HG03469 (cell line): ENCODE data around the gene KCTD5.

Source experiments
- ATAC-seq: cut with Tn5 transposase; IDR thresholded peaks from one replicate; pipeline ENCODE4 v1.9.1; 2021; ENCODE audit warnings: mild to moderate bottlenecking, moderate library complexity, moderate number of reproducible peaks; ENCODE audit not compliant: unreplicated experiment

The KCTD5 gene

DNA sequence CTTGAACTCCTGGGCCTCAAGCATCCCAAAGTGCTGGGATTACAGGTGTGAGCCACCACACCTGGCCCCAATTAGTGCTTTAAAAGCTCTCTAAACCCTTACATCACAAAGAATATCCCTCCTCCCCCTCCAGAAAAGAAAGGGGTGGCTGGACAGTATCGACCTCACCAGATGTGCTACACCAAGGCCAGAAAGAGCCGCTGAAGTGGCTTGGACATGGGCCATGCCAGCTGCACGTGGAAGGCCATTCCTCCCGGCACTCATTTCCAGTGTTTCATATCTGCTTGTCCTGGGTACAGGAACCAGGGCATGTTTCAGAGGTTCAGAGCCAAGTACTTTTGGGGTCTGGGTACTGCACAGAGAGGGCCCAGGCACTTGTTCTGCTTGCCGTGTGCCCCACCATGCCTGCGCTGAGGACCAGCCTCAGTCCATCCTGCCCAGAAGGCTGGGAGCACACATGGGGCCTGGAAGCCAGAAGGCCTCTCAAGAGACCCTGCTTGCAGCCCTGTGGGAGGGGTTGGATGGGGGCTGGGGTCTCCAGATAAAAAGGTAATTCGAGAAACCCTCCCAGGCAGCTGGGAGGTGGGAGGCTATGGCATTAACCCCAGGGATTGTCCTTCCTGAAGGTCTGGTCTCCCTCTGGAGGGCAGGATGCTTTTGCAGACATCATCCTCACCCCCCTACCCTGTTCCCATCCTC, 66.6 kb downstream of the KCTD5 start:
- ATAC-seq, result no peak

DNA sequence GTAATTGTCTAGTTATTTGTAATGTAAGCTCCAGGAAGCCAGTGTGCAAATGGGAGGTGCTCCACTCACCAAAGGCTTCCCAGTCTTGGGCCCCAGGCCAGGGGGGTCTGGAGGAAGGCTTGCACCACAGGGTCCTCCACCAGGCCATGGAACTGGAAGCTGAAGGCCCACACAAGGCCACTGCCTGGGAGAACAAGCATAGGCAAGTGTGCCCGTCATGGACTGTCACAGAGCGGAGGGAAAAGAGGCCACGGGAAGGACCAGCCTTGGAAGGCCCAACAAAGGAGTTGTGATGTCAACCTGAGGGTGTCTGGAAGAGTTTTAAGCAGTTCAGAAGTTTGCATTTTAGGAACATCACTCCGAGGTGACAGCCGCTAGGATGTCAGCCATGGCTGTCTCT, 67.2 kb downstream of the KCTD5 start:
- ATAC-seq, result no peak

DNA sequence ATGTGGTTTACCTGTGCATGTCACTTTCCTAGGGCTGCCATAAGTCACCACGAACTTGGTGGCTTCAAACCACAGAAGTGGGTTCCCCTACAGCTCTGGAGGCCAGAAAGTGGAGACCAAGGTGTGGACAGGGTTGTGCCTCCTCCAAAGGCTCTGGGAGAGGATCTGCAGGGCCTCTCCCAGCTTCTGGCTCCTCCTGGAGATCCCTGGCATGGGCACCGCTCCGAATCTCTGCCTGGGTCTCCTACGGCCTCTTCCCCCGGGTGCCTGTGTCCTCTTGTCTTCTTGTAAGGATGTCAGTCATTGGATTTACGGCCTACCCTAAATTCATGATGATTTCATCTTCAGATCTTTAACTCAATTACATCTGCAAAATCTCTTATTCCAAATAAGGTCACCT, 67.6 kb downstream of the KCTD5 start:
- ATAC-seq, result no peak

DNA sequence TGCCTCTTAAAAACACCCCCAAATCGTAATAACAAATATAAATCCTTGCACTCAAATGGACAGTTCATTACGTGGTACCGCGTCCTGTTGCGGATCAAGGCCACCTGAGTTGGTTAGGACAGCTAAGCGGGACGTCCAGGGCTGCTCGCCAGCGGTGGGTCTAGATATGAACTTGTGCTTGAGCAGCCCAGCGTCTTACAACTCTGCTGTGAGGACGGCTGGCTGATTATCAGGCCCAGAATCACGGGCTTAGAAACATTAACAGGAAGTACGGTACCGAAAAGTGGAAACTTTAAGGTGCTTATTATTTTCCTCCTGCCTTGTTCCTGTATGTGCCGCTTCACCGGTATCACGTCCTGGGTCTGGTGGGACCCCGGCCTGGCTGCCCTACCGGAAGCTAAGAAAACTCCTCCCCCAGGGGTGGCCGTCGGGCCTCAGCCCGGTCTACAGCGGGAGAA, 69.3 kb downstream of the KCTD5 start:
- ATAC-seq, result peak; percentile 19

DNA sequence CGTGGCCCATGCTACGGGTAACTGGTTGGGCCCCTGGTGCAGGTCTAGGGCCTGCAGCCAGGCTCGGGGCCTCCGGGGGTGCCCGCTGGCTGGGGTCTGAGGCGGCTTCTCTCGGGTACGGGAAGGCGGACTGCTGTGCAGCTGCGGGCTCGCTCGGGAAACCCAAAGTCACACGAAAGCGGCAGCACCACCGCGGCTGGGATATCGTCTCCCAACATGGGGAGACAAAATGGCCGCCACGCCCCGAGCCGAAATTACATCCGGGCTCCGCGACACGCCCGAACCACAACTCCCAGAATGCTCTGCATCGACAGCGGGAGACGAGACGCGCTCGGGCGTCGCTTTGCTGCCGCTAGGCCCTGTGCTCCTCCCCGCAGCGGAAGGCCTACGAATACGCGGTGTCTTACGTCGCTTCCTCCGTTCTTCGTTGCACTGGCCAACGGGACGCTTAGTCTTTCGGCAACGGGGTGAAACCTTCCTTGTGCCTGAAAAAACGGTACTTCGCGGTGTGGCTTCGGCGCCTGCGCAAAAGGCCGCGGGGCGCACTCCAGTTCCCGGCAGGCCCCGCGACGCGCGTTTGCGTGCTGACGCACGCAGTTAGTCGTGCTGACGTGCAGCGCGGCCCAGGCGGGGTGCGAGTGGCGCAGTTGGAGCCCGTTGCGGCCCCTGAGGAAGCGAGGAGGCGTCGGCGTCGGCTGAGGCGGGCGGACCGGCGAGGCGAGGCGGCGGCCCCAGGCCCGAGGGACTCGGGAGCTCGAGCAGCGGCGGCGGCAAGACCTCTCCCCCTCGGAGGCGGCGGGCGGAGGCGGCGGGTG, 69.9 kb downstream of the KCTD5 start, which contains the start of gene SRRM2:
TSS of gene SRRM2 (plus strand) at position 604 of the 815 bp plus-strand sequence. CDS start 3,727 bp downstream, outside the sequence.
- ATAC-seq, result peak; percentile 55

DNA sequence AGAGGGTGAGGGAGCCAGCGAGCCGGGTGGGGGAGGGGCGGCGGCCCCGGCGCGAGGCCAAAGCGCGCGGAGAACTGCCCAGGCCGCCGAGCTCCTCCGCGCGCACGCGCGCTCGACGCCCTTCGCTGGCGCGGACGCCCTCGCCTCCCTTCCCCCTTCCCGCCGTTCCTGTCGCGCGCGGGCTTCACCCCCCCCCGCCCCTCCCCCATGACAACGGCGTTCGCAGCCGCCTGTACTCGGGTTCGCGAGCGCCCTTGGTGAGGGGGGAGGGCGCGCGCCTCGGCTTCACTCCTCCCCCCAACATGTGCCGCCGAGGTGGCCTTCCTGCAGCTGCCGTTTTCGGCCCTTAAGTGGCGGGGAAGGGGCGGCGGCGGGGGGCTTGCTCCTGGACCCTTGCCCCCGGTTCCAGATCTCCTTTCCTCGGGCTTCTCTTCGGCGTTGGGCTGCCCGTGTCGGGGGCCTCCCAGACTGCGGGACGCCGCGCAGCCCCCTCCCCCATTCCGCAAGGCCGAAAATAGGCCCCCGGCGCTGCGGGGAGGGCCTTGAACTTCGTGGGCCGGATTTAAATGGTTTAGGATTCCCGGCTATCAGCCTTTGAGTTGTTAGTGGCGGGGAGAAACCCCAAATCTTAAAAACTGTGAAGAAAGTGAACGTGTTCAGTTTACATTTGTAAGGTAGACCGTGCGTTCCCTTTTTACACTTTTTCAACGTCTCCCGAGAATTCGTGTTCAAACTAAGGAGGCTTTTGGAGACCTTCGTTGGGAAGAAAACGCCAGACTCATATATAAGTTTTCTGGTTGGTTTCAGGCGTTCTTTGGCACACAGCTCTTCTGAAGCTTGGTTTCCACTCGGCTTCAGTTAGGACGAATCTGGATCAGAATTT, 70.8 kb downstream of the KCTD5 start:
- ATAC-seq, result peak; percentile 5

DNA sequence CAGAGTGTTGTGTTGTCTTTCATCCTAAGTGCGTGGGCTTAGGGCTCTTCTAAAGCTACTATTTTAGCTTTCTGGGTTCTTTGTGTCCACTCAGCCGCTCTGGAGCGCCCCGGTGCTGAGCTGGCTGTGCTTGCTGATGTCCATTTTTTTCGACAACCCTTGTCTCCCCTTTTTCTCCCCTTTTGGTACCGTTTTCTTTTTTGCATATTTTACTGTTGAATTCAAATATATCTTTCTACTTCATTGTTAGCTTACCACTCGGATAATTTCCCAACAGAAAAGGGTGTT, 71.4 kb downstream of the KCTD5 start:
- no peak for ATAC-seq

DNA sequence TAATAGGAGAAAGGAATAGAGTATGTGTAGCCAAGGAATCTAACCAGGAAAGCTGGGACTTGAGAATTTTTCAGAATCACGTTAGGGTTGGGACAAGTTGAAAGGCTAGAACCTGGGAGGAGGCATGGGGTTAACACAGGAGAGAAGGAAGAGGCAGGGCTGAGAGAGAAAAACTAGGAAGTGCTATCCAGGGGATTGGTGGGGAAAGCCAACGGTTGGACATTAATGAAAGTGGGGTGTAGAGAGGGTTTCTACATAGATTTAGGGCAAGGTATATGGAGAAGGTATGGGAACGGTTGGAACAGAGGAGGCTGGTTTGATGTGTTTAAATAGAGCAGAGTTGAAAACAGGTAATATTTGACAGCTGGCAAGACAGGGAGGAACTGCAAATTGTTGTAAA, 72.8 kb downstream of the KCTD5 start:
- no peak for ATAC-seq

DNA sequence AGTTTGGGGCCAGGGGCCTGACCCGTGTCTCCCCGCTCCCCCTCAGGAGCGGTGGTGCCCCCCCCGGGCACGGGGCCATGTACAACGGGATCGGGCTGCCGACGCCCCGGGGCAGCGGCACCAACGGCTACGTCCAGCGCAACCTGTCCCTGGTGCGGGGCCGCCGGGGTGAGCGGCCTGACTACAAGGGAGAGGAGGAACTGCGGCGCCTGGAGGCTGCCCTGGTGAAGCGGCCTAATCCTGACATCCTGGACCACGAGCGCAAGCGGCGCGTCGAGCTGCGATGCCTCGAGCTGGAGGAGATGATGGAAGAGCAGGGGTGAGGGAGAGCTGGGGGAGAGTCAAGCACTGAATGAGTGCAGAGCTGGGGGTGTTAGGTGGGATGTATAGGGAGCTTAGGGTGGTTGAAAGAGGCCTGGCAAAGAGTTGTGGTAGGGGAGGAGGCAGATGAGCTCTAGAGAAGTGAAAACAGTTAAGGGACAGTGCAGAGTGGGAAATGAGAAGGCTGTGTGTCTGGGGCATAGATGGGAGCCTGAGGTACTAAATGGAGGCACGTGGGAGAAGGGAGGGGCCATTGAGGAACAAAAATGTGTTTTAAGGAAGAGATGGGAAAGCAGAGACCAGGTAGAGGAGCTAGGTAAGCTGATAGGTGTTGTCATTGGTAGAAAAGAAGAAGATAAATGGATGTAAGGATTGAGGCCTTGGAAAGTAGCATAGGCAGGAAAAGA, 74.1 kb downstream of the KCTD5 start:
- ATAC-seq, result no peak

DNA sequence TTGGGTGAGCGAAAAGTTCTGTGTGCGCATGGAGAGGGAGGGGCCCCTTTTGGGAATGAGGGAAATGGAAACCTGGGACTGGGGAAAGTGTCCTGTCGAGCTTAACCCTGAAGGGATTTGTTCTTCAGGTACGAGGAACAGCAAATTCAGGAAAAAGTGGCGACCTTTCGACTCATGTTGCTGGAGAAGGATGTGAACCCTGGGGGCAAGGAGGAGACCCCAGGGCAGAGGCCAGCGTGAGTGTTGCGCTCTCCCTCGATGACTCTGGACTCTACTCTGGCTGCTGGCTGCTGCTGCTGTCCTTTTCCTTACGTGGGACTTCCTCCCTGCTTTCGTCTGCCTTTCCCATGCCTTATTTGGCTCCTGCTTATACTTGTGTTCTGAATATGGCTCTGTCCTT, 75.0 kb downstream of the KCTD5 start:
- ATAC-seq, result no peak
